ENCODE measurements around the gene ELMO1. TPM values are rescaled to one million over a fixed set of nuclear protein-coding genes. Genes with fewer than 3 reads are reported as not detected.

The ELMO1 gene
- total RNA-seq, 1 experiment from 2014 or later: 7.8 TPM

DNA sequence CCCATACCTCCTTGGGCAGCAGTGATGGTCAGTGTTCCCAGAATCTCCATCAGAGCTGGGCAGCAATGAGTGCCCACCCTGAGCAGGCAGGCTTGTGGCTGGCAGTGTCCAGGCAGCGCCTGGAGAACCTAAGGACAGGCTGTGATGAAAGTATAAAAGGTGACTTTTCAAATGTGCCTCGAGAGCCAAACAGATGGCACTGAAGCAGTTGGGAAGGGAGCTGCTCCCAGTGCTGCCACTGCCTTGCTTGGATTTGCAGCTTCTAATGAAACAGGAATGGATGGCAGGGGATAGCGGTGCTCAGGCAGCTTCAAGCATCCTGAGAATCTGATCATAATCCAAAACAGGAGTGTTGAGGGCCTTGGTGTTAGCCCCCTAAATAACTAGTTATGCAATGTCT is 544.6 kb downstream of the ELMO1 start:
- H2AK5ac ChIP-seq (ENCODE audit: insufficient read length, low read length): no peak overlapping the region
- no peak overlapping the region for H3K56ac ChIP-seq (ENCODE audit: insufficient read length, low read depth, low read length)
- H4K5ac ChIP-seq (ENCODE audit: insufficient read length, low read depth, low read length): no peak overlapping the region
- no peak overlapping the region for H2BK120ac ChIP-seq (ENCODE audit: low read depth, low read length, poor library complexity, severe bottlenecking)
- no peak for DNase-seq
- H3K9ac ChIP-seq (ENCODE audit: extremely low read depth, insufficient read length, low read length): no peak overlapping the region
- no peak overlapping the region for H2BK12ac ChIP-seq (ENCODE audit: insufficient read length, low read depth, low read length)
- H4K20me1 ChIP-seq (ENCODE audit: control insufficient read depth, insufficient read depth, insufficient read length): no peaks in the 10 kb centered on the region
- H3K4me3 Mint-ChIP-seq: no peak overlapping the region
- TF ChIP-seq, protein P1, sequence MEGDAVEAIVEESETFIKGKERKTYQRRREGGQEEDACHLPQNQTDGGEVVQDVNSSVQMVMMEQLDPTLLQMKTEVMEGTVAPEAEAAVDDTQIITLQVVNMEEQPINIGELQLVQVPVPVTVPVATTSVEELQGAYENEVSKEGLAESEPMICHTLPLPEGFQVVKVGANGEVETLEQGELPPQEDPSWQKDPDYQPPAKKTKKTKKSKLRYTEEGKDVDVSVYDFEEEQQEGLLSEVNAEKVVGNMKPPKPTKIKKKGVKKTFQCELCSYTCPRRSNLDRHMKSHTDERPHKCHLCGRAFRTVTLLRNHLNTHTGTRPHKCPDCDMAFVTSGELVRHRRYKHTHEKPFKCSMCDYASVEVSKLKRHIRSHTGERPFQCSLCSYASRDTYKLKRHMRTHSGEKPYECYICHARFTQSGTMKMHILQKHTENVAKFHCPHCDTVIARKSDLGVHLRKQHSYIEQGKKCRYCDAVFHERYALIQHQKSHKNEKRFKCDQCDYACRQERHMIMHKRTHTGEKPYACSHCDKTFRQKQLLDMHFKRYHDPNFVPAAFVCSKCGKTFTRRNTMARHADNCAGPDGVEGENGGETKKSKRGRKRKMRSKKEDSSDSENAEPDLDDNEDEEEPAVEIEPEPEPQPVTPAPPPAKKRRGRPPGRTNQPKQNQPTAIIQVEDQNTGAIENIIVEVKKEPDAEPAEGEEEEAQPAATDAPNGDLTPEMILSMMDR (conservative IDR thresholded peaks at IDR 0.05): no peak
- no peaks in the 10 kb centered on the region for H3K79me2 ChIP-seq (ENCODE audit: insufficient read depth, low read length)
- H3K4me2 ChIP-seq (ENCODE audit: insufficient read depth, insufficient read length, low read length): no peak overlapping the region
- no peak overlapping the region for H3K18ac ChIP-seq (ENCODE audit: insufficient read length, low read depth, low read length)
- H2BK15ac ChIP-seq (ENCODE audit: low read depth, low read length): no peak overlapping the region
- no peak overlapping the region for H3K27ac Mint-ChIP-seq
- H3K4me1 Mint-ChIP-seq: peaks cover 7 to 8% of the 10 kb centered on the region in 2 experiments; a peak in 2 of 4 replicates
- no peaks in the 10 kb centered on the region for H3K27me3 ChIP-seq (ENCODE audit: insufficient read depth, low read length)
- no peaks in the 10 kb centered on the region for H3K79me1 ChIP-seq (ENCODE audit: insufficient read depth, low read depth, low read length, poor library complexity, severe bottlenecking)
- no peak overlapping the region for H3K14ac ChIP-seq (ENCODE audit: insufficient read depth, low read length)
- H3K36me3 Mint-ChIP-seq (ENCODE audit: insufficient read depth in 1 of 3, low read depth in 3 of 3): no peaks in the 10 kb centered on the region
- no peak overlapping the region for H3K23ac ChIP-seq (ENCODE audit: insufficient read length, low read depth, low read length)
- H3T11ph ChIP-seq (ENCODE audit: low read length): no peak overlapping the region
- H3K9me3 Mint-ChIP-seq: no peaks in the 10 kb centered on the region
- H3K27me3 Mint-ChIP-seq (ENCODE audit: low read depth): no peaks in the 10 kb centered on the region
- H2BK5ac ChIP-seq (ENCODE audit: insufficient read length, low read length): no peak overlapping the region
- H3K4me1 ChIP-seq (ENCODE audit: insufficient read depth, low read length): no peaks in the 10 kb centered on the region
- WGBS (ENCODE audit: extremely low coverage, insufficient read length, low lambda C conversion rate): no CpG with 5 or more reads among the region's 3 CpGs
- H3K27ac ChIP-seq (ENCODE audit: insufficient read length, low read depth, low read length): no peak overlapping the region
- no peaks in the 10 kb centered on the region for H3K23me2 ChIP-seq (ENCODE audit: insufficient read length, low read depth, low read length, poor library complexity, severe bottlenecking)
- H3K4ac ChIP-seq (ENCODE audit: low read depth, low read length): no peak overlapping the region
- H2BK20ac ChIP-seq (ENCODE audit: low read depth, low read length, poor library complexity, severe bottlenecking): no peak overlapping the region
- H4K8ac ChIP-seq (replicated peaks; ENCODE audit: insufficient read length, low read depth, low read length): no peak overlapping the region
- no peaks in the 10 kb centered on the region for H3K9me3 ChIP-seq (ENCODE audit: control insufficient read depth, low read depth, low read length)
- no peak overlapping the region for H4K91ac ChIP-seq (ENCODE audit: insufficient read length, low read depth, low read length)
- H2AFZ ChIP-seq (ENCODE audit: low read length): no peak overlapping the region
